A204.1 (cell line): Measurements from ENCODE around the gene VAMP2.
"Not testable (repeated sequence)": the region's sequence is repeated elsewhere in the genome, so short reads cannot be mapped to it uniquely, and the experiment has no call there.

Source experiments
- FAIRE-seq: peaks from 2 replicates; lab custom pipeline; 2012; peaks lifted over from hg19 to GRCh38; lab: Jason Lieb, UNC

The VAMP2 gene

DNA sequence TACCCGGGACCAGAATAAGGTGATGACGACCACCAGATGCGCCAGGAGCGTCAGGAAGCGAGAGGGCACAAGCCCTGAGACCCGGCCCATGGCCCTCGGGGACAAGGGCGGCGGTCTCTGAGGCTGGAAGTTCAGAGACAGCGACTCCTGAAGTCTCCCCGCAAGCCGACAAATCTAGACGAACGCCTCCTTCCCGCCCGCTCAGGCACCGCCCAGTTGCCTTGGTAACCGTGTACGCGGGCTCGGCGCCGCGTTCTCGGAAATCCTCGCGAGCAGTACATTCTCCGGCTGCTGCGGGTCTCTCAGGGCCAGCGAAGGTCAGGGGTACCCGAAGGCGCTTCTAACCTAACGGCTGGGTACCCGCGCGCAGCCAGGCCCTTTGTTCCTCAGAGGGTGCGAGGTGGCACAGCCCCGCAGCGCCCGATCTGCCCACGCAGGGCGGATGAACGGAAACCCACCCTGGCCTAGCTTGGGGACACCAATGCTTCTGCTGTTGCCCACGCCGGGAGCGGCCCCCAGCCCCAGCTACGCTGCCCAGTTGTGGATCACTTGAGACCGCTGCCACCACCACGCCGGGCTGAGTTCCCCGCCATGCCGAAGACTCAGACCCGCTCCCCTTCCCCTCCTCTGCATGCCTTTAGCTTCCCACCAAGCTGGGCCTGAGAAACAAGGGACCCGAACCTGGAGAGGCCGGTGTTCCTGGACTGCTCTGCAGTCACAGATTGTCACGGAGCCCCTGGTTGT lies 13.6 kb upstream of the VAMP2 start, which contains the start of gene TMEM107:
Gene TMEM107 (minus strand): TSS at position 184 of the 744 bp plus-strand sequence. CDS start 94 bp downstream, at position 90.
- FAIRE-seq: no peak

DNA sequence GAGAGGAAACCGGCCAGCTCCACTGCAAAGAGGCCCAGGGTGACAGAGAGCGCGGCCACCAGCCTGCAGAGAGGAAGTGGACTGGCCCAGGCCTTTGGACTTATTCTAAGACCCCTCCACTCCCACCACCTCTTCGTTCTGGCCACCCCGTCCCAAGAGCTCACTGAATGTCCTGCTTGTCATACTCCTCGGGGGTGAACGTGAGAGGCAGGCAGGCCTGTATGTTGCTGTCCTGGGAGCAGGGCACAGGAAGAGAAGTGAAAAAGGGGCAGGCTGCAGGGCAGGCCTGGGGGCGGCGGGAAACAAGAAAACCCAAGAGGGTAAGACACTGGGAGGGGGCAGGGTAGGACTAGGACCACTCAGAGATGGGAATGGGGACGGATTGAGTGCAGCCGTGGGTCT lies 13.0 kb upstream of the VAMP2 start:
- no peak for FAIRE-seq

DNA sequence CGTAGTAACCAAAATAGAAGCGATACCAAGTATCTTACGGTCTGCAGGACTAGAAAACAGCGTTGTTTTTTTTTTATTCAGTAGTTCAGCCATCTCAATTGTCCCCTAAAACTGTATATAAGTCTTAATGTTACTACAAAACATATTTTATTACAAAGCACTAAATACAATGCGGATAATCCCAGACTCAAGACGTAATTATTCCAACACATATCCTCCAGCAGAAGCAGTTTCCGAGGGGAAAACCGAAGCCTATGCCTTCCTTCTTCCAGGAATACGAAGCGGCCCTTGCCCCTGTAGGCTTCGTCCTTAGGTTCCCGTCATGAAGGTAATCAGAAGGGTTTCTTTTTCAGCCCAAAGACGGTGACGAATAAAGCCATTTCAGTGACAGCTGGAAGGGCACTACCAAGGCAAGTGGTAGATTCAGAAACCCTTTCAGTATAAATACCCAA lies 11.1 kb upstream of the VAMP2 start:
- FAIRE-seq: no peak

DNA sequence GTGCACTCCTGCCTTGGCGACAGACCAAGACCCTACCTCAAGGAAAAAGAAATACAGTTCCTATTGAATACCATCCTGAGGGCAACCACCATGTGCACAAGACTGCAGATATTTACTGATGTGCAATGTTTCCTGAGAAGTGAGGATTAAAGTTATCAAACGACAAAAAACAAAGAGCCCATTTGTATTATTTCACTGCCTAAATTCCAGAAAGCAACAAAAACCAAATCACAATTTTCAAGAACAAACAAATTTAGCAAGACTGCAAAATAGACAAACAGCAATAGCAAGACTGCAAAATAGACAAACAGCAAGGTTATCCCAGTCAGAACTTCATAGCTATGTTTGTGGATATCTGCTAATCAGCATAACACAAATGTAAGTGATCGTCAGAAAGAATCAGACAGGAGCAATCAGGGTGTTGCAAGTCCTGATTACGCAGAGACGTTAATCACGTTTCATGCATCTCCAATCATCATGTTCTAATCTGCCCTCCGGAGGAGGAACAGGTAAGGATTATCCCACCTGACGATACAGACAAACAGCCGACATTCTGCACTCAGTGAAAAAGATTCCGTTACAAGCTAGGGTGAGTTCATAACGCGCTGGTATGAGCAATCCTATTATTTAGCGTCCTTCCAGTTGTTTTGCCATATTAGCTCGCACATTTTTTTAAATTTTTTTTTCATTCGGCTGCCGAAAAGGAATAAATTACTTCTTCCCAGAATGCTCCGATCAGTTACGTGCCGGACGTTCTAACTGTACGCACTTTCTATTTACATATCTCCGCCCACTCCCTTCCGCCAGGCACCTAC lies 10.5 kb upstream of the VAMP2 start:
- FAIRE-seq: peak; percentile 86

DNA sequence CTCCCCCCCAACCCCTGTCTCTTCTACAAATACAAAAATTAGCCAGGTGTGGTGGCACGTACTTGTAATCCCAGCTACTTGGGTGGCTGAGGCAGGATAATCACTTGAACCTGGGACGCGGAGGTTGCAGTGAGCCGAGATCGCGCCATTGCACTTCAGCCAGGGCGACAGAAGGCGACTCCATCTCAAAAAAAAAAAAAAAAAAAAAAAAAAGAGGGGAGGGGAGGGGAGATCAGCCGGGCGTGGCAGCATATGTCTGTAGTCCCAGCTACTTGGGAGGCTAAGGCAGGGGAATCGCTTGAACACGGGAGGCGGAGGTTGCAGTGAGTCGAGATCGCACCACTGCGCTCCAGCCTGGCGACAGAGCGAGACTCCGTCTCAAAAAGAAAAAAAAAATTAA lies 7.4 kb upstream of the VAMP2 start:
- FAIRE-seq: not testable (repeated sequence)

DNA sequence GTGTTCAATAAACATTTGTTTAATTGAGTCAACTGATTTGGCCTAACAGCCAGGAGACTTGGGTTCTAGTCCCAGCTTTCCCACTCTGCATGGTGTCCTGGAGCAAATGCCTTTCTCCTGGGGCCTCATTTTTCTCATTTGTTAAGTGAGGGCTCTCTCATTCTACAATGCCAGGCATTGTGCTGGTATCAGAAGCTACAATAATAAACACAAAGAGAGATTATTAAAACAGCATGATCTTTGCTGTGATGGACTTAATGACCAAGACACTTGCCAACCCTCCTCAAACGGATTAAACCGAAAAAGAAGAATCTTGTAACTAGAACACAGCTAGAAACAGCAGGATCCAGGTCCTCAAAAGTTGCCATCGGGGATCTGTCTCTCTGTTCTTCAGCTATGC lies 4.8 kb upstream of the VAMP2 start:
- no peak for FAIRE-seq

DNA sequence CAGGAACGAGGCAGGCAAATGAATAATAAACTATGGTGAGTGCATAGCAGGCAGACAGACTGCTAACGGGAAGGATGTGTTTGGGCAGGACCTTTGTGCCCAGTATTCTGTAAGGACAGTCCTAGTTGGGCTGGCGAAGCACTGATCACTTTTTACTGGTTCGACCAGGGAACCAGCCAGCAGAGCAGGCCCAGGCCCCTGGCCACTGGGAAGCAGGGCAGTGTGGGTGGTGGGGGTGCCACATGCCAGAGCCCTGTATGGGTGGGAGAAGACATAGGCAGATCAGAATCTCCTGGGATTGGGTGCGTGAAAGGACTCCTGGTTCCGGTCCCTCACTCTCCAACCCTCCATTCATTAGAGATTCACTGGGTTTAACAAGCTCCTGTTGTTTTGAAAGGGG lies 4.0 kb upstream of the VAMP2 start:
- FAIRE-seq: no peak

DNA sequence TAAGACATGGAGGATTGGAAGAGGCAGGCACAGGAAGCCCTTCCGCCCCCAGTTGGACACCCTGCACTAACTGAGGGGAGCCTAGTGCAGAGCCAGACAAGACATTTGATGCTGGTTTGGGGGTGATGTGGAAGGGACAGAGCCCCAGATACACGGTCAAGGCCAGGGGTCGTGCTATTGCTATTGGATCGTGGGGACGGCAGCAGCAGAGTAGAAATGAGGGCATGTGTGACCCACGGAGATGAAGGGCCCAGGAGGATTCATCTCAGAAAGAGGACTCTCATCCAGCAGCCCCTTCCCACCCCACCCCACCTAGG lies 2.0 kb upstream of the VAMP2 start:
- FAIRE-seq: no peak

DNA sequence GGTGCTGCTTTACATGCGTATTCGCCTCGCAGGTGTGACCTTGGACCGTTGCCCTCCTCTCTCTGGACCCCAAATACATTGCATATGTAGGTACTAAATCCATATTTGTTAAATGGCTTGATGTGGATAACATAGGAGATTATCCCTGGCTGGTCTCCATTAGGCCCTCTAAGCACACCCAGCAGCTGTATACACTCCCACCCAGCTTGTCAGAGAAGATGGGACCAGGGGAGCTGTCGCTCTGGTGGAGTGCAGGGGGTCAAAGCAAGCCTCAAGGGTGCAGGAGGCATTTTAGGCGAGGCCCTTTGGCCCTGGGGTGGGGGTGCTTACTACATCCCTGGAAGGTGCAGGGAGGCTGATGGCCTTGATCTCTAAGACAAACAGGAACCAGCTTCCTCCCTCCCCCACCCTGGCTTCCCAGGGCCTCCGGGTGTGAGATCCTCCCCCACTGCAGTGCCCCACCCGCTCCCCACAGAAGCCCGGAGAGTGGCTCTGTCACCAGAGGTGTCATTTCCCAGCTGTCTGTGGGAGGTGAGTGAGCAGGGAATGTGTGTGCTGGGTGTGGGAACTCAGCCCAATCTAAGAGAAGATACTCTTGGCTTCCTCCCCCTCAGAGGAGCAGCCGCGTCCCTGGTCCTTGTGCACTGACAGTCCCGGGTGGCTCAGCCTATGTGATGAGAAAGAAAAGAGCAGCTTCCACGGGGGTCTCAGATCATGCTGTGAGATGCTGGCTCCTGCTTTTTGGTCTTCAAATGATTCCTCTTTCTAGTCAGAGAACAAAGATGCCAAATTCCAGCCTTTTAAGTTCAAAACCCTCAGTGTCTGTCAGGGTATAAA lies 1.4 kb upstream of the VAMP2 start:
- no peak for FAIRE-seq

DNA sequence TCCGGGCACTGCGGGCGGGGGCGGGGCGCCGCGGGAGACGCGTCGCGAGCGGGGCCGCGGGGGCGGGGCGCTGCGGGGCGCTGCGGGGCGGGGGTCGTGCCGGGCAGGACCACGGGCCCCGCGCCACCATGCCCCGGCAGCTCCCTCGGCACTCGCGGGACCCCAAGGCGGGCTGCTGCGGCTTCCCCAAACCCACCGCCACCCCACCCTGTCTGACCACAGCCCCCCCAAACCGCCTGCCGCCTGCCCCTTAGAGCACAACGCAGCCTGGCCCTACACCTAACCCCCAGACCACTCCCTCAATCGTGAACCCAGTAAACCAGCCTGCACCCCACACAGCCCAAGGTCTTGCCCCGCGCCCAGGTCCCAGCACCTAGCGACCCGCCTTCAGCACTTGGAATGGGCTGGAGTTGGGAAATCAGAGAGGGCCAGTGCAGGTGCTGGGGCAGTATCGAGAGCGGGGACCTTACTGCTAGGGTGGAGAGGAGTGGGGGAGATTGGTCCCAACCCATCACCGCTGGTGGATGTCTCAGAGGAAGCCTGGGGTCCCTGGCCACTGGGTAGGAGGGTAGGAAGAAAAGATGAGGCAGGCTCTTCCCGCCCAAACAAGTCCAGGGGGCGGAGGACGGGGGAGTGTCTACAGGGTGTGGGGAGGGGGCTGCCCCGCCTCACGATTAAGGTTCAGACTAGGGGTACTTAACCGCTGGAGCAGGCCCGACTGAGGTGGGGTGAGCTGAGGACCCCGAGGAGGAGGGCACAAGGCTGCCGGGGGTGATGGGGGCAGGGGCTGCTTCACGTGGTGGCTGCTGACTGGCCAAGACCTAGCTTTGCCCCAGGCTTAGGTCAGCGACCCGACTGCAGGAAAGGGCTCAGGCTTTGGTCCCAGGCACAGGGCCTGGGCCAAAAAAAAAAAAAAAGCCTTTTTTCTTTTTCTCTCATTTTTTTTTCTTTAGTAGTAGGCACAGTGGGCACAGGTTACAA lies 539 bp upstream of the VAMP2 start:
- FAIRE-seq: no peak

DNA sequence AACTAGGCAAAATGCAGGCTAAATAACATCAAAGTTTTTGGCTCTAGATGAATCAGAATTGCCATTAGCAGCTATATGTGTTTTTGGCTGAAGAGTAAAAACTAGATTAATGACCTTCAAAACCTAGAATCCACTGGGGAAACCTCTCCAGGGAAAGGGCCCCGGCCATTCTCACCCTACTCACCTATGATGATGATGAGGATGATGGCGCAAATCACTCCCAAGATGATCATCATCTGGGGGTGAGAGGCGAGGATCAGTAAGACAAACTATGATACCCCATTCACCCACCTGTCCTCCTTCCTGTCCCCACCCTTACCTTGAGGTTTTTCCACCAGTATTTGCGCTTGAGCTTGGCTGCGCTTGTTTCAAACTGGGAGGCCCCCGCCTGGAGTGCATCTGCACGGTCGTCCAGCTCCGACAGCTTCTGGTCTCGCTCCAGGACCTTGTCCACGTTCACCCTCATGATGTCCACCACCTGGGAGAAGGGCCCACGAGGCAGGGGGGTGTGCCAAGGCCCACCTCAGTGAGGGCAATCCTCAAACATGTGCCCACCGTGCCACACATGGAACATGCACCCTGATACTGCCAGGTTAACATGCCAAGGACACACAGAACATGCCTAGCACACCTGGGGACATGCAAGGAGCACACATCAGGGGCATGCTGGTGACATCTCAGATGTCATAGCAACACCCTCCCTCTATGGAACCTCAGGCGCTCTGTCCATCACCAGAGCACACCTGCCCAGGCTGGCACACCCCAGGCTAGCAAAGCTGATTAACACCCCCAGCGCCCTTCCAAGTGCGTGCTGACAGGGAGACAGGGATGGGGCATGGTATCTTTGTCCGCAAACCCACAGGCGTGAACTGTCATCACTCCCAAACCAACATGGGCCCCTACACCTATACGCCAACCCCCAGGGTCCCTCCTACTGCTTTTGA lies 1.2 kb downstream of the VAMP2 start:
- FAIRE-seq: no peak

DNA sequence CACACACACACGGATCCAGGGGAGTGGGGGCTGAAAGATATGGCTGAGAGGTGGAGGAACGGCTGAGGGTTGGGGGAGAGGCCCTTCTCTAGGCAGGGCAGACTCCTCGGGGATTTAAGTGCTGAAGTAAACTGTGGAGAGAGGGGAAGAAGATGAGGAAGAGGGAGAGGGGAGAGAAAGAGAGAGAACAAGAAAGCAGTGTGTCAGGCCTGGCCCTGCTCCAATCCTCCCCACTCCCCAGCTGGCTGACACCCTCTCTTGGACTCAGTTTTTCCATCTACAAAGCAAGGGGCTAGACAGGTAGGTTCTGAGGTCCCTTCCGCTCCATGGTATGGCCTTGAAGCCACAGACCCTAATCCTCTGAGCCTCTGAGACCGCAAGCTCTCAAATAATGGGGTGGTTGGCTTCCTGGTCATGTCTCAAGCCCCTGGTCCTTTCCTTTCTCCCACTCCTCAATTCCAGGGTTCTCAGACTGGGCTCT lies 2.0 kb downstream of the VAMP2 start:
- FAIRE-seq: no peak

DNA sequence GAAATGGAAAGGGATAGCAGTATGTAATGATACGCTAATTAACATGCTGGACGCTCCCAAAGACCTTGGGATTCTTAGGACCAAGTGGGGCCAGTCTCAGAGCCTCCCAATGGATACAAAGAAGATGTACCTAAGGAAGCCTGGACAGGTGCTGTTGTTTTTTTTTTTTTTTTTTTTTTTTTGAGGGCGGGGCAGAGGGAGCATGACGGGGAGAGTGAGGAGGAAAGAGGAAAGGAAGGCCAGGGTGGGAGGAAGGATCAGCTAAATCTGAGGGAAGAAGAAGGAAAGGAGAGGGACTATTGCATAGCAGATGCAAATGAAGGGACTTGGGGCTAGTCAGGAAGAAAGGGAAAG lies 2.5 kb downstream of the VAMP2 start:
- FAIRE-seq: no peak

DNA sequence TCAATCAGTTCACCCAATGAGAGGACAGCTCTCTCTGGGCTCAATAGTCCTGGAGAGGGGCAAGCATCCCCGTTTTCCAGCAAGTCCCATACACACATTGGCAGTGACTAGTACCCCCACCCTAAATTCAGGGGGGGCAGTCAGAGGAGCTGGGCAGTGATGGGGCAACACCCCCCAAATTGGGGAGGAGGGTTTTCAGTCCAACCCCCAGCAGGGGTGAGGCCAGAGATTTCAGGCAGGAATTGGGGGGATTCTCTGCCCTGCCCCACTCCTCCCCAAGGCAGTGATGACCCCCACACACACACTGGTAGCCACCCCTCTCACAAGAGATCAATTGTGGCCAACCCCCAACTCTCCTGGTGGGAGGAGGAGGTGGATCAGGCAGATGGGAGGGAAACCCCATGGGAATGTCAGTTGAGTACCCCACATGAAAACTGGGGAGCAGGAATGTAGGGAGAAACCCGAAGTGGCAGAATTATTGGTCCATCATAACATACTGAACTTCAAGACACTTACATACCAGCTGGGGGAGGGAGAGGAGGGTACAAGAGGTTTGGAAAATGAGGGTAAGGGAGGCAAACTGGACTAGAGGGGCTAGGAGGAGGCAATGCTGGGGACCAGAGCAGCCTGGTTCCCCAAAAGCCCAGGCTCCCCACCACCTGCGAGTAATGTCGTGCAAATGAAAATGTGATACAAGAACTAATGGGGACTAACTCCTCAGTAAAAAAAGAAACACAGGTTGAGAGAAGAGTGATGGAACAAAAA lies 3.1 kb downstream of the VAMP2 start:
- no peak for FAIRE-seq

DNA sequence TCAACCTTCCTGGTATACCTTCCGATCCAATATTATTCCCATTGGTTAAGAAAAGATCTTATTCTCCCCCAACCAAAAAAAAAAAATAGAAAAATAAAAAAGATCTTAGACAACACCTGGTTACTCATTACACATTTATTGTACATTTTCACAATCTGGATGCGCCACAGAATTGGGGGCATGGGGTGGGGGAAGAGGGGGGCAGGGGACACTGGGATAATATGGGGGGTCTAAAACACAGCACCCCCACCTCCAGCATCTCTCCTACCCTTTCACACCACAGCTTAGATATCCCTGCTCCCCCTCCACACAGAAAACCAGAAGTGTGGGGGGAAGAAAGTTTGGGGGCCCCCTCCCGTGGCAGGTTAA lies 3.7 kb downstream of the VAMP2 start:
- FAIRE-seq: no peak

DNA sequence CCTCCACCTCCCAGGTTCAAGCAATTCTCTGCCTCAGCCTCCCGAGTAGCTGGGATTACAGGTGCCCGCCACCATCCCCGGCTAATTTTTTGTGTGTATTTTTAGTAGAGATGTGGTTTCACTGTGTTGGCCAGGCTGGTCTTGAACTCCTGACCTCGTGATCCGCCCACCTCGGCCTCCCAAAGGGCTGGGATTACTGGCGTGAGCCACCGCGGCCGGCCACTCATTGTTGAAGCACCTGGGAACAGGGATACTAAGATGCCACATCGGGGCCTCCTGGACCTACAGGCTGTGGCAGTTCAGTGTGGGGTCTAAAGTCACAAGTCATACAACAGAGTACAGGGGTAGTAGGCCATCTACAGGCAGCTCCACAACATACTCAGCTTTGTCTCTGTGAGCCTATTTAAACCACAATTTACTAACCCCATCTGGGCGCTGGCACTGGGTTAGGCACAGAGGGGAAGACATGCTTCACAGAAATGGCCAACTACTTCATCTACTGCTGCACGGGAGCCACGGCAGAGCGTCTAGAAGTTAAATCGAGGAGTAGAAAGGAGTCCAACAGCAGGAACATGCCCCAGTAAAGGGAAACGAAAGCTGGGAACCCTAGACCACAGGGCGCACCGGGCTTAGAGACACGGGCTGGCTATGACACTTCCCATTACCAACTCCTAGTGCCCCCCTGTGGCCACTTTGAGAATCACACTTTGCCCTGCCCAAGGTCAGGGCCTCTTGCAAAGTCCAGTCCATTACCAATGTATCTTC lies 4.3 kb downstream of the VAMP2 start:
- peak; percentile 93 for FAIRE-seq

DNA sequence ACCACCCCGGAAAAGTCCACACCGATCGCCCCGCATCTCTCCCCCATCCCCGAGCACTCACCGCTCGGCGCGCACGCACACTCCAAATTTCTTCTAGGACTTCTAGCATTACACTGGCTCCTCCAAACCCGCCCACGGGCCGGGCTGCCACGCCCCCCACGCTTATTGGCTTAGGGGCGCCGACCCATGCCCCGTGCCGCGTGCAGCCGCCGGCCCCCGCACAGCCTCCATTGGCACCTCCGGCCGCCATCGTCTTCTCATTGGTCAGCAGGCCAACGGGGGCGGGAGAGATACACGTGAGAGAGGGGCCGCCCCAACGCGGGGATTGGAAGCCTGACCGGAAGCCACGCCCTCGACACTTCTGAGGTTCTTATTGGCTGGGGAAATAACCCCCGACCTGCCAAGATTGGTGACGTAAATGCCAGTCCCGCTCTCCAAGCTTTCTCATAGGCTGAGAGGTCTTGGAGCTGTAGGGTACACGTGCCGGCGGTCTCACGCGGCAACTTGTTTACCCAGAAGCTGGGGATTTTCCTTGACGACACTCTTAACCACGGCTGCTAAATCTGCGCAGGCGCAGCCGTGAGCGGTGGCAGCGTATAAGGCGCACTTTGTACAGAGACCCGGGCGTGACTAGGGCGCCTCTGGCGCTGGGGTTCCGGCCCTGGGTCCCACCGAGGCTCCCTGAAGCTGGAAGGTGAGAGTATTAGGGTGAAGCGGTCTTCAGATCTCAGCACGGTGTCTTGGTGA lies 6.3 kb downstream of the VAMP2 start:
- FAIRE-seq: peak; percentile 99

DNA sequence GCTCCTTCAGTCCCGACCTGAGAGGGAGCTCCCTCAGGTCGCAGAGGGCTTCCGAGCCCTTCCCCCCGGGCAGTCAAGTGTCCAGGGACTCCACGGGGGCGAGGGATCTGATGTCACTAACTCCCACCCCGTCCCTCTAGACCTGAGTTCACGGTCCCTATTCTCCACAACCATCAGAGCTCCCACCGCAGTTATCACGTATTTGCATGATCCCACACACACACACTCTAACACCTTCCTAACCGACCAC lies 6.8 kb downstream of the VAMP2 start:
- no peak for FAIRE-seq
